OCI-LY3 (cell line): ENCODE measurements around the gene MED31.

ENCODE experiments used
- CTCF ChIP-seq: fragments of 200-600, 300-600 bp; sonication (generic); IDR thresholded peaks from 2 replicates; pipeline ENCODE4 v1.5.1; 2014; ENCODE audit warnings: antibody characterized with exemption, low read length, low read depth
- EZH2phosphoT487 ChIP-seq: fragments of 200-600 bp; shearing (Covaris generic); IDR thresholded peaks from 2 replicates; pipeline ENCODE4 v1.6.1; 2018; ENCODE audit warnings: antibody characterized with exemption, mixed run types, low read depth

GRCh38 chr17:6691546-6691945 lies 40.1 kb upstream of the MED31 start:
- TF ChIP-seq CTCF (no peak), EZH2phosphoT487 (no peak)
